ENCODE measurements around the gene DCXR.

- no peak for TF ChIP-seq CTCF (IDR thresholded peaks at IDR 0.05)
- no peak for TF ChIP-seq POLR2A (IDR thresholded peaks at IDR 0.05)
- no peak for TF ChIP-seq EP300 (IDR thresholded peaks at IDR 0.05)
These were observed 15.2 kb upstream of the DCXR start for GRCh38 chr17:82052638-82053059.
